ENCODE measurements around the gene ZNF784. TPM values are rescaled to one million over a fixed set of nuclear protein-coding genes. Genes with fewer than 3 reads are reported as not detected.

Gene ZNF784
- total RNA-seq, 1 experiment from 2014 or later, result 6.1 TPM

- no peak for DNase-seq (ENCODE audit: low read depth)
These were observed 2.6 kb downstream of the ZNF784 start for GRCh38 chr19:55621673-55622231.

- no peak for DNase-seq (ENCODE audit: low read depth)
These were observed 3.1 kb downstream of the ZNF784 start for GRCh38 chr19:55621205-55621672.

GRCh38 chr19:55620410-55621204, 3.8 kb downstream of the ZNF784 start:
- DNase-seq (ENCODE audit: low read depth), result no peak

- no peak for DNase-seq (ENCODE audit: low read depth)
These were observed 5.1 kb downstream of the ZNF784 start for GRCh38 chr19:55619286-55619685.

DNA sequence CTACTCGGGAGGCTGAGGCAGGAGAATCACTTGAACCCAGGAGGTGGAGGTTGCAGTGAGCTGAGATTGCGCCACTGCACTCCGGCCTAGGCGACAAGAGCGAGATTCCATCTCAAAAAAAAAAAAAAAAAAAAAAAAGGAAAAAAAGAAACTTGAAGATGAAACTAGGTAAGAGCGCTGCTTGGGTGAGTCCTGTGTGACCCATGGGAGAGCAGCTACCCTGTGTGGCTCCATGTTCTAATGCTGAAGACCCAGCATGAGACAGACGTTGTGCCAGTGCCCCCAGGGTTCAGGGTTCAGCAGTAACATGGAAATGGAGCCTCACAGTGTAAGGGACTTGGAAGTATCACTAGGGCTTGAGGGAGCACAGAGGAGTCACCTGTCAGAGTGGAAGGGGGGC, 5.9 kb downstream of the ZNF784 start:
- no peak for DNase-seq (ENCODE audit: low read depth)

- peak; percentile 37 for DNase-seq (ENCODE audit: low read depth)
These were observed 6.9 kb downstream of the ZNF784 start for GRCh38 chr19:55617426-55617825.

GRCh38 chr19:55616395-55616875, 7.9 kb downstream of the ZNF784 start:
- DNase-seq (ENCODE audit: low read depth), result no peak

DNA sequence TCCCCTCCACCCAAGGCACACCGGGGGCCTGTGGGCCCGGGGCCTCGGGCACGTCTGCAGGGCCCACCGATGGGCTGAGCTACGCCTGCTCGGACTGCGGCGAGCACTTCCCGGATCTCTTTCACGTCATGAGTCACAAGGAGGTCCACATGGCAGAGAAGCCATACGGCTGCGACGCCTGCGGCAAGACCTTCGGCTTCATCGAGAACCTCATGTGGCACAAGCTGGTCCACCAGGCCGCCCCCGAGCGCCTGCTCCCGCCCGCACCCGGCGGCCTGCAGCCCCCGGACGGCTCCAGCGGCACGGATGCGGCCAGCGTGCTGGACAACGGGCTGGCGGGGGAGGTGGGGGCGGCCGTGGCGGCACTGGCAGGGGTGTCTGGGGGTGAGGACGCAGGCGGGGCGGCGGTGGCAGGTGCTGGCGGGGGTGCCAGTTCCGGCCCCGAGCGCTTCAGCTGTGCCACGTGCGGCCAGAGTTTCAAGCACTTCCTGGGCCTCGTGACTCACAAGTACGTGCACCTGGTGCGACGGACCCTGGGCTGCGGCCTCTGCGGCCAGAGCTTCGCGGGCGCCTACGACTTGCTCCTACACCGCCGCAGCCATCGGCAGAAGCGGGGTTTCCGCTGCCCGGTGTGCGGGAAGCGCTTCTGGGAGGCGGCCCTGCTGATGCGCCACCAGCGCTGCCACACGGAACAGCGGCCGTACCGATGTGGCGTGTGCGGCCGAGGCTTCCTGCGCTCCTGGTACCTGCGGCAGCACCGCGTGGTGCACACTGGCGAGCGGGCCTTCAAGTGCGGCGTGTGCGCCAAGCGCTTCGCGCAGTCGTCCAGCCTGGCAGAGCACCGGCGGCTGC, 8.6 kb downstream of the ZNF784 start:
- no peak for DNase-seq (ENCODE audit: low read depth)

DNA sequence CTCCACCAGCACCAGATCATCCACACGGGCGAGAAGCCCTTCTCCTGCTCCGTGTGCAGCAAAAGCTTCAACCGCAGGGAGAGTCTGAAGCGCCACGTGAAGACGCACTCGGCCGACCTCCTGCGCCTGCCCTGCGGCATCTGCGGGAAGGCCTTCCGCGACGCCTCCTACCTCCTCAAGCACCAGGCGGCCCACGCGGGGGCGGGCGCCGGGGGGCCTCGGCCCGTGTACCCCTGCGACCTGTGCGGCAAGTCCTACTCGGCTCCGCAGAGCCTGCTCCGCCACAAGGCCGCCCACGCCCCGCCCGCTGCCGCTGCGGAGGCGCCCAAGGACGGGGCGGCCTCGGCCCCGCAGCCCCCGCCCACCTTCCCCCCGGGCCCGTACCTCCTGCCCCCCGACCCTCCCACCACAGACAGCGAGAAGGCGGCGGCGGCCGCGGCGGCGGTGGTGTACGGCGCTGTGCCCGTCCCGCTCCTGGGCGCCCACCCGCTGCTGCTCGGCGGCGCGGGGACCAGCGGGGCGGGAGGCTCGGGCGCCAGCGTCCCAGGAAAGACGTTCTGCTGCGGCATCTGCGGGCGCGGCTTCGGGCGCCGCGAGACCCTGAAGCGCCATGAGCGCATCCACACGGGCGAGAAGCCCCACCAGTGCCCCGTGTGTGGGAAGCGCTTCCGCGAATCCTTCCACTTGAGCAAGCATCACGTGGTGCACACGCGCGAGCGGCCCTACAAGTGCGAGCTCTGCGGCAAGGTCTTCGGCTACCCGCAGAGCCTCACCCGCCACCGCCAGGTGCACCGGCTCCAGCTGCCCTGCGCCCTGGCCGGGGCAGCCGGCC, 9.4 kb downstream of the ZNF784 start:
- DNase-seq (ENCODE audit: low read depth), result no peak

DNA sequence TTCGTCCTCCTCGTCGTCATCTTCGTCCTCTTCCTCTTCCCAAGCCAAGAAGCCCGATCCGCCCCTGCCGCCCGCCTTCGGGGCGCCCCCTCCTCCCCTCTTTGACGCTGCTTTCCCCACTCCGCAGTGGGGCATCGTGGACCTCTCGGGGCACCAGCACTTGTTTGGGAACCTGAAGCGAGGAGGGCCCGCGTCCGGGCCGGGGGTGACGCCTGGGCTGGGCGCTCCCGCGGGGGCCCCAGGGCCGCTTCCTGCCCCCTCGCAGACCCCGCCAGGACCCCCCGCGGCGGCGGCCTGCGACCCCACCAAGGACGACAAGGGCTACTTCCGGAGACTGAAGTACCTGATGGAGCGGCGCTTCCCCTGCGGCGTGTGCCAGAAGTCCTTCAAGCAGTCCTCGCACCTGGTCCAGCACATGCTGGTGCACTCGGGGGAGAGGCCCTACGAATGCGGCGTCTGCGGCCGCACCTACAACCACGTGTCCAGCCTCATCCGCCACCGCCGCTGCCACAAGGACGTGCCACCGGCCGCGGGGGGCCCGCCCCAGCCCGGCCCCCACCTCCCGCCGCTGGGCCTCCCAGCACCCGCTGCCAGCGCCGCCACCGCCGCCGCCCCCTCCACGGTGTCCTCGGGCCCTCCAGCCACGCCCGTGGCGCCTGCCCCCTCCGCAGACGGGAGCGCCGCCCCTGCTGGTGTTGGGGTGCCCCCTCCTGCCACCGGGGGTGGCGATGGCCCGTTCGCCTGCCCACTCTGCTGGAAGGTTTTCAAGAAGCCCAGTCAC, 10.2 kb downstream of the ZNF784 start:
- DNase-seq (ENCODE audit: low read depth), result no peak

GRCh38 chr19:55613396-55613795, 11.0 kb downstream of the ZNF784 start:
- DNase-seq (ENCODE audit: low read depth), result no peak

DNA sequence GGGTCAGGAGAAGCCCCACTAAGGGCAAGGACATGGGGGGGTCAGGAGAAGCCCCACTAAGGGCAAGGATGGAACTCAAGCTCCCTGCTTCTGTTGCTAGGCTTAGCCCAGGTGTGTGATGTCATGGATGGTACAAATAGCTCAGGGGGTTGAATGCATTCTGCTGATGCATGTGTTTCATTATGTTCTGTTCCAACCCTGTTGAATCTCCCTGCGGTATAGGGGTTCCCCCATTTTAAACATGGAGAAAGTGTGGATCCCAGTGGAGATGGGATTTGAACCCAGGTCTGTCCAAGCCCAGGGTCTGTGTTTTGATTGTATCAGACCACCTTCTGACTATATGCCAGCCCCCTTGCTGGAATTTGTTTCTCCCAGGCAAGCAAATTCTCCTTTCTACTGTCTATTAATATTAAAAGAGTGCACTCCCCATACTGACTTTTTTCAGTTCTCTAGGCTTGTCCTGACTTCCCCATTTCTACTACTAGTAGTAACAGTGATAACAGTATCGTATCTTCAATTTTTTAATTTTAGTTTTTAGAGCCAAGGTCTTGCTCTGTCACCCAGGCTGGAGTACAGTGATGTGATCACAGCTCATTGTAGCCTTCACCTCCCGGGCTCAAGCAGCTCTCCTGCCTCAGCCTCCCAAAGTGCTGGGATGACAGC, 12.3 kb downstream of the ZNF784 start:
- DNase-seq (ENCODE audit: low read depth), result no peak

GRCh38 chr19:55611300-55611982, 12.9 kb downstream of the ZNF784 start:
- no peak for DNase-seq (ENCODE audit: low read depth)

- DNase-seq (ENCODE audit: low read depth), result no peak
These were observed 15.0 kb downstream of the ZNF784 start for GRCh38 chr19:55609326-55609725.

DNA sequence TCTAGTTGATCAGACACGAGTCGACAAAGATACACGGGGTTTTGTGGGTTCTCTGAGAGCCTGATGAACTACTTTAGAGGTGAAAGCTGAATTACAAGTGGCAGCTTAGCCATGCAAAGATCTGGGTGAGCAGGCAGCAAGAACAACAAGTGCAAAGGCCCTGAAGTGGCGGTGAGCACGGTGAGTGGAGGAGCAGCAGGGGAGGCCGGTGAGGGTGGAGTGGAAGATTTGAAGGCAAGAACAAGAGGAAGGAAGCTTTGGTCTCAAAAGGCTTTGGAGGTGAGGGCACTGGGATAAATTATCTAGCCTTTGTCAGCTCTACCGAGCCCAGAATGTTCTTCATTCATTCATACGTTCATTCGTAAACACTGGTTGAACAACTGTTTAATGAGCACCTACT, 17.5 kb downstream of the ZNF784 start:
- no peak for DNase-seq (ENCODE audit: low read depth)

- DNase-seq (ENCODE audit: low read depth), result no peak
These were observed 17.9 kb downstream of the ZNF784 start for GRCh38 chr19:55606471-55606787.

- DNase-seq (ENCODE audit: low read depth), result peak; percentile 85
These were observed 18.5 kb downstream of the ZNF784 start, which contains the start of gene ZNF865 for GRCh38 chr19:55605637-55606470. ZNF865 (plus strand) TSS chr19:55605647; CDS start chr19:55613619, 7,972 bp downstream.

DNA sequence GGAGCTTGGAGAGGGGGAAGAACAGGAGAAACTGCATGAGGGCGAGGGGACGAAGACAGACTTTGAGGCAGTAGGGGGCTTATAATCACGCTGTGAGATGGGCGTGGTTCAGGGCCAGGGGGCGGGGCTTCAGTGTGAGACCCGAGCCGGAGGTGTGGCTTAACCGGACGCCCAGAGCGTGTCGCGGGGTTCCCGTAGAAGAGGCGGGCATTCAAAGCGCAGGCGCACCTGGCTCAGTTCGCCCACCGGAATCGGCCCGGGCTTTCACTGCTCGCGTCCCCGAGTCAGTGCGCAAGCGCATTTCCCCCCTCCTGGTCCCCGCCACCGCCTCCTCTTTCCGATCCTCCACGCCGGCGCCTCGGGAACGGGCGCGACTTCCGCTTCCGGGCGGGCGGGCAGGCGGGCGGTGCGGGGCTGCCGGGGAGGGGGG, 19.1 kb downstream of the ZNF784 start:
- peak; percentile 99 for DNase-seq (ENCODE audit: low read depth)
